GM19467 (cell line): ENCODE measurements around the gene PCDHGC5.

Experiments
- ATAC-seq: cut with Tn5 transposase; IDR thresholded peaks from one replicate; pipeline ENCODE4 v1.9.1; 2021; ENCODE audit warnings: mild to moderate bottlenecking, moderate library complexity; ENCODE audit not compliant: unreplicated experiment

Gene PCDHGC5

DNA sequence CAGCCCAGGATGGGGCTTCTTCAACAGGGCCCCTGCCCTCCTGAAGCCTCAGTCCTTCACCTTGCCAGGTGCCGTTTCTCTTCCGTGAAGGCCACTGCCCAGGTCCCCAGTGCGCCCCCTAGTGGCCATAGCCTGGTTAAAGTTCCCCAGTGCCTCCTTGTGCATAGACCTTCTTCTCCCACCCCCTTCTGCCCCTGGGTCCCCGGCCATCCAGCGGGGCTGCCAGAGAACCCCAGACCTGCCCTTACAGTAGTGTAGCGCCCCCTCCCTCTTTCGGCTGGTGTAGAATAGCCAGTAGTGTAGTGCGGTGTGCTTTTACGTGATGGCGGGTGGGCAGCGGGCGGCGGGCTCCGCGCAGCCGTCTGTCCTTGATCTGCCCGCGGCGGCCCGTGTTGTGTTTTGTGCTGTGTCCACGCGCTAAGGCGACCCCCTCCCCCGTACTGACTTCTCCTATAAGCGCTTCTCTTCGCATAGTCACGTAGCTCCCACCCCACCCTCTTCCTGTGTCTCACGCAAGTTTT, 23.6 kb downstream of the PCDHGC5 start:
- no peak for ATAC-seq

DNA sequence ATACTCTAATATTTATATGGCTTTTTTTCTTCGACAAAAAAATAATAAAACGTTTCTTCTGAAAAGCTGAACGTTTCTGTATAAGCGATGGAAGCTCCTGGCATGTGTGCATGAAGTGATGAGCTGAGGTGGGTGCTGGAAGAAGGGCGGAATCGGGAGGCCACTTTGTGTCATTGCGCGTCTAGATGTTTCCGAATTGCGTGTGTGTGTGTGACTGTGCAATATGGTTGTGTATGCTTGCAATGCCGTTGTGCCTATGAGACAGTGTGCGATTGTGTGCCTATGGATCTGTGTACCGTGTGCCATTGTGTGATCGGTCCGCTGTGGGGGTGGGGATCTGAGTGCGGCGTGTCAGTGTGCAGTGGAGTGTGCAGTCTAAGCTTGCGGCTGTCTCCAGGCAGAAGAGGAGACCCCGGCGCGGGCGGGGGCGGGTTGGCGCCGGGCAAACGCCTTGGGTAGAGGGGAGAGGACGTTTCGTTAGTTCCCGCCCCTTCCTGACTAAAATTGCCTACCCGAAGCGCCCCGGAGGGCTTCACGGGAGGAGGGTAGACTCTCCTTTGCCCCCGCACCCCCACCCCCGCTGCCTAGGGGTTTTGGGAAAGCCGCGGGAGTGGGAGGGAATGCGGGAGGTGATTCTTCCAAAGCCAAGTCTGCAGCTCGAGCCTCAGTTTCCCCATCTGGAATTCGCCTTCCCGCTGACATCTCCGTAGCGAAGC, 24.2 kb downstream of the PCDHGC5 start:
- no peak for ATAC-seq

DNA sequence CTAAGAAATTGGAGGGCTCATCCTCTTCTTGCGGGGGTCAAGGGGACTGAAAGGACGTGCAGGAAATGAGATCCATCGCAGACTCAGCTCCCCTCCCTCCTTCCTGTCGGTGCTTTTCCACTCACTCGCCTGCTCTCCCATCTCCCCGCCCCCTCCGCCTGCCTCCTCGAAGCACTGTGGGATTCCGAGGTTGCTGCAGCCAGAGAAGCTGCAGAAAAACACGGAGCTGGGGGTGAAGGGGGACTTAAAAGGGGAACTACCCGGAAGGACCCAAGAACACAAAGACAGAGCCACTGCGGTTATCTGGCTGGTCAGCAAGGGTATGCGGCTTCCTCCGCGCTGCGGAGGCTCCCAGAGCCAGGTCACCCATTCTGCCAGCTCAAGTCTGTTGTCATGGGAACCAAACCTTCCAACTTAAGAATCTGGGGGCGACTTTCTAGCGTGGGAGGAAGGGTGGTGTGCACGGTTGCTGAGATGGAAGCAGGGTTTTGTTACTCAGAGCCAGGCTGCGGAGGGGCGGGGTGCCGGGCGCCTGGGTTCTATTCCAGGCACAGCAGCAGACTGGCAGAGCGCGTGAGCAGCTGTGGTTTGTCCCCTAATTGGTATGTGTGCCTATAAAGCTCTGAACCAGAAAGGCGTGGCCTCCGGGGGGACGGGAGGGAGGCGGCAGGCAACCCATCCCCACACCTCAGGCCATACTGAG, 24.9 kb downstream of the PCDHGC5 start:
- ATAC-seq, result no peak

DNA sequence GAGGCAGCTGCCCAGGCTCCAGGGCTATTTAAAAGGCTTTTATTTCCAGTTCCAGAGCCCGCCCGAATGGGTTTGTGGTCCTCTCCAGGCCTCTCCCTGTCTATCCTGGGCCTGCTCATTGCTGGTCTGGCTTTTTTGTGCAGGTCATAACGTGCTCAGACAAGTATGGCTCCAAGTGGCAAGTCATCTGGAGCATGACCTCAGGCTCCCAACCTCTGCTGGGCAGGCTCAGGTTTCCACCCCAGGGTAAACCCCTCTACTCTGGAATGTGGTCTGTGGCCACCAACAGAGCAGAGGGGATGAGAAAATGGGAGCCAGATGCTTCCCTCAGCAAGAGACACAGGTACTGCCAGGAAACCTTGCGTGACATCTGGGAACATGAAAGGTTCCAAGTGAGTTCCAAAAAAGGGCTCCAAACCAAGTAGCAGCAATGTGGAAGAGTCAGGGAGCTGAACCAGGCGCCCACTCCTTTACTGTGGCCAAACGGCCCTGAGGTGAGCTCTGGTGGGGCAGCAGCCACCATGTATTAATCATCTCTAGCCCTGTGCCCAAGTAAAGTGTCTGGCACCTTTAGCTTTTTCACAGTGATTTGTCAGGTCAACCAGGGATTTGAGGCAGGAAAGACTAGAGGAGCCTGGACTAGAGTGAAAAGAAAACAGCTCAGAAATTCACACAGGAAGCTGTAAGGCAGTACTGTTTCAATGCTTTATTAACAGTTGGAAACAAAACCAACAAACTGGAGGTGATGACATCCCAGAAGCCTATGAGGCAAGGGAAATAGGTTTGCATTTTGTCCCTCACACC, 25.7 kb downstream of the PCDHGC5 start:
- ATAC-seq, result no peak

DNA sequence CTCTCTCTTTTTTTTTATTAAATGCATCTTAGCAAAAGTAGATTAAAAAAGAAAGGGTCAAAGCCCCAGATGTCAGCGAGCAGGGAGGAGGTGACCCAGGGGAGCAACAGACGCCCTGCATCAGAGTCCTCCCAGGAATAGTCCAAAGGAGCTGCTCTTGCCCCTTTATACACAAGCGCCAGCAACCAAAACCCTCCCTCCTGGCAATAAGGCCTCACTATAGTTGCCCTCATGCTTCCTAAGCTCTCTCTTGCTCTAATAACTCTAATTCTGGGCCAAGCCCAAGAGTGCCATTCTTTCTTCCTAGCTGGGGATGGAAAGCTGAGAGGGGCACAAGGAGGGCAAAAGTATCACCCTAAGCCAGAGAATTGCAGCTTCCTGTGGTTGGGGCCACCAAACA, 26.3 kb downstream of the PCDHGC5 start:
- ATAC-seq, result no peak

DNA sequence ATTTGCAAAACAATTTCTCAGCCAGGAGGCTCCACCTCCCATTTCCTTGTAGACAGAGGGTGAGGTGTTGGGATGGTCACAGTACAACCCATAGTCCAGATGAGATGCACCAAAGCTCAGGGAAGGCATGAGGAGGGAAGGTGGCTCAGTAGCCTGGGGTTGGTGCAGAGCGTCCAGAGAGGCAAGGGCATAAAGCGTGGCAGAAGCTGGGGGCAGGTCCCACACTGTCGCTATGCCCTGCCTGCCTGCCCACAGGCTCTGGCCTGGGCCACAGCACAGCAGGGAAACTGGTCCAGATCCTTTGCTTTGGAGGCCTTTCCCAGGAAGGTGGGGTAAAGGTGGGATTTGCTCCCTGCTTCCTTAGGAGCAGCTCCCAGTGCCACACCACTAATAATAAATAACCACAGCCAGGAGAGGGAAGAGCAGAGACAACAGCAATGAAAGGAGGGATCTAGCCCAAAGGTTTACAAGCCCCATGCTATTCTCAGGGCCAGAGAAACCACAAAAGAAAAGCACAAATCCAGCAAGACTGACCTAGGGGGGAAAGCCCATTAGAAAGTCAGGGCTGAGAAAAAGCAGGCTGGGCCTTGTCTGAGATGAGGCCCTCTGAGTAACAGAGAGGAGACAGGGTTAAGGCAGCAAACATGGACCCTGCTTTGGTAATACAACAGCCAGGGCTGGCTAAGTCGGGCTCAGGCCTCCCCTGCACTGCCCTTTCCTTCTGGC, 27.2 kb downstream of the PCDHGC5 start:
- ATAC-seq, result no peak

DNA sequence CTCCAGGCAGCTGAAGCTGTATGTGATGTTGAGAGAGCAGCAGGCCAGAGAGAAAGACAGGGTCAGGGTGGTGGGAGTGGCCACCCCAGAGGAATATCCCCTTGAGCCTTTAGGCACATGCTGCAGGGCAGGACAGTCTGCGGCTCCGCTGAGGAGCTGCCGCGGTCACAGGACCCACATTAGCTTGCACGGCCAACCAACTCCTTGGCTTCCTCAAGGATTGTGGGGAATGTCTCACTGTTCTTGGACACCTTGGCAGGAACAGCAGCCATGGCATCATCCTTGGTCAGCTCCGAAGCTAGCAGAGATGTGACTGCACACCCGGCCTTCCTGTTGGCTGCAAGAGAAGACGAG, 27.8 kb downstream of the PCDHGC5 start:
- no peak for ATAC-seq

DNA sequence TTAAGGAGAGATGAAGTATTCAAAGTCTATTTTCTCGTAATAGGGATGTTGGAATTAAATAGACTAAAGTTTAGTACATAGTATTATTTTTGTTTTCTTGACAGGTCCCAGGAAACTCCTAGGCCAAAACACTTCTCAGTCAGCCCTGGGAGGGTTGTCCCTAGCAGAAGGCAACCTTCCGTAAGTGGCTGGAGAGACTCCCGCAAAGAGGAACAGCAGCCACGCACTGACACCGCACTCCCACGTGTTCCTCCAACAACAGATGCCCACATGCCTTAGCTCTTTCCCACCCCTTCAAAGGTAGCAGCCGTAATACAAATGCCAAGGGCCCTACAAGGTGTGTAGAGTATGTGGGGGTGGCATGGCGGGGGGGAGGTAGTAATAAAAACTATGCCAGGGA, 28.4 kb downstream of the PCDHGC5 start:
- ATAC-seq, result no peak

DNA sequence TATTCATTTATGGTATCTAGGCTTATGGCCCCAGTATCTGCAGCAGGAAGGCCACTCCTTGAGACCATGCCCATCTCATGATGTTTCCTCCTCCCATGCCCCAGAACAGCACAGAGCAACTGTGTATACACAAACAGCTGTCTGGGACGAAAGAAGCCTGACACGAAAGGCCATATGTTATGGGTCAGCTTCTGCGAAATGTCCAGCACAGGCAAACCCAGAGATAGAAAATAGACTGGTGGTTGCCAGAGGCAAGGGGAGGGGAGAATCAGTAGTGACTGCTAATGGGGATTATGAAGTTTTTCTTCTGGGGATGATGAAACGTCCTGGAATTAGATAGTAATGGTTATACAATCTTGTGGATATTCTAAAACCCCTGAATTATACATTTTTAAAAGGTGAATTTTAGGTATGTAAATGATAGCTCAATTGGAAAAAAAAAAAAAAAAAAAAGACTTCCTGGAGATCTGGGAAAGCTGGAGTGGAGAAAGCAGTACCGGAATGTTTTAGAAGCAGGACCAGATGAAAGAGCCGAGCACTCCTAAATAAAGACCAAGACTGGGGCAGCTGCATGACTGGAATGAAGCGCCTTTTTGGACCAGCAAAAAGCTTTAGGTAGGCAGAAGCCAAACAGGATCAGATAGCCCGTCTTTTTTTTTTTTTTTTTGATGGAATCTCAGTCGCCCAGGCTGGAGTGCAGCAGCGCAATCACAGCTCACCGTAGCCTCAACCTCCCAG, 29.2 kb downstream of the PCDHGC5 start:
- no peak for ATAC-seq

DNA sequence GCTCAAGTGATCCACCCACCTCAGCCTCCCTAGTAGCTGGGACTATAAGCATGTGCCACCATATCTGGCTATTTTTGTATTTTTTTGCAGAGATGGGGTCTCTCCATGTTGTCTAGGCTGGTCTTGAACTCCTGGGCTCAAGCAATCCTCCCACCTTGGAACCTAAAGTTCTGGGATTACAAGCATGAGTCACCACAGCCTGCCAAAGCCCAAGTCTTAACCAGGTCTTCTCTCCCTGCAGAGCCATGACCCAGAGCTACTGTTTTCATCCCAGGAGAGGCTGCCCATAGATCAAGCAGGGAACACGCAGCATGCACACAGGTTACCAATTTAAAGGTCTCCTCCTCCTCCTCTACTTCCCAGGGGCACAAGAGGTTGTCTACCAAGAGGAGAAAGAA, 29.7 kb downstream of the PCDHGC5 start:
- no peak for ATAC-seq

DNA sequence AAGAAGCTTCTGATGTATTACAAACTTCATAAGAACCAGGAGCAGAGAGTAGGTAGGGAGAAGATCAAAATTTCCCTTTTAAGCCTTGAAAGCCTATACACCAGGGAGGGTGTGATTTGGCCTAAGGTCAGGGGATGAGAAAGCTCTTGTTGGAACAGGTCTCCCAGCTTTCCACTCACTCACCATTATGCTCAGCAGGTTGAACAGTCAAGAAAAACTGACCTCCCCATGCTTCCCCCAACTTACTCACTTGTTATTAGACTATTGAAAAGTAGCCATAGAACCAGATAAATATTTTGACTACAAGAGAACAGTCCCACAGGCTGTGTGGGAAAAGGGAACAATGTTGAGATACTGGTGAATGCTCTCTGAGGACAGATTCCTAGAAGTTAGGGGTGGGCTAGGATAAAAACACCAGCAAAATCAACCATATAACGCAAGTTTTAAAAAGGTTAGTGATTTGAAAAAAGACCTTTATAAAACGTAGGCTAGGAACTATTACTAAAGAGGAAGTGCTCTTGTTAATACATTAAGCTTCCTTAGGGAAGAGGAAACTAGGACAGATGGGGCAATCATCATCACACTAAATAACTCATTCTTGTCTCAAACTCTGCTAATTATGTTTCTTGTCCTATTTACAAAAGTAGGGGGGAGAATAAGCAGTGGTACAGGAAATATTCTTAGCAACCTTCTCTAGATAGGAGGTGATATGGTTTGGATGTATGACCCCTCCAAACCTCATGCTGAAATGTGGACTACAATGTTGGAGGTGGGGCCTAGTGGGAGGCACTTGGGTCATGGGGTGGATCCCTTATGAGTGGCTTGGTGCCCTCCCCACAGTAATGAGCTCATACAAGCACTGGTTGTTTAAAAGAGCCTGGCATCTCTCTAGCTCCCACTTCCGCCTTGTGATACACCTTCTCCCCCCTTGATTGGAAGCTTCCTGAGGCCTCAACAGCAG, 31.0 kb downstream of the PCDHGC5 start:
- no peak for ATAC-seq

DNA sequence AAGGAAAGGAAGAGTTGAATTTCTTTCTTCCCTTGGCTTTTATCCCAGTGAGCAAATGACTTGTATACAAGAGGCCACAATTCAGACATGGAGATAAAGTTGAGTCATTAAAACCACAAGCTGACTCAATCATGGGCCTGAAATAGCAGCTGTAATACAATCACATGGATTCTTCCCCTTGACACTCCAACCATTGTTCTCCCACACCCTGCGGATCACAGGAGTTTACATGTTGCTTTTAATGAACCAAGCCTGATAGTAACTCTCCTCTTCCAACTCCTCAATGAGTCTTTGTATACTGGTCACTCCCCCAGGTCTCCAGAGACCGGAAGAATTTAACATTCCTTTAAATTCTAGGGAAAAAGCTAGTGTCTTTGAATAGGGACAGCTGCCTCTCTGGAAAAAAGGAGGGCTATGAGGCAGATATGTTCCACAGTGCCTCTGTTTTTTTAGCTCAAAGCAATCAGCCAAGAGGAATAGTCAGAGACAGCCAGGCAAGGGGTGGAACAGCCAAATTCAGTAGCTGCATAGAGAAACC, 32.4 kb downstream of the PCDHGC5 start:
- ATAC-seq, result no peak

DNA sequence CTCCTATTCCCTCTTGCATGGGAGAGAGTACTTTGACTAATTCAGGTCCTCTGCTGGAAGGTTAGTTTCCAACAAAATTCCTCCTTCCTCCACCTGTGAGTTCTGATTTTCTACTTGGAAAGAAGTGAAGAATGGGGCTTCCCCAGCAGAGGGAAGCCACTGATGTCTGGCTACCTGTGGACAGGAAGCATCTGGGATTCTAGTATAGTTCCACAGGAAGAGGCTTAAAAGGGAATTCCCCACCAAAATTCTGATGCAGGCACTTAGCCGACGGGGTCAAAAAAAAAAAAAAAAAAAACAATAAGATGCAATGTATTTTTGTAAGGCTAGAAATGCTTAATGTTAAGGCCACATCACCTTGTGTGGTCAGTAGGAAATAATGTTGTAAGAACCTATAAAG, 33.4 kb downstream of the PCDHGC5 start:
- no peak for ATAC-seq

DNA sequence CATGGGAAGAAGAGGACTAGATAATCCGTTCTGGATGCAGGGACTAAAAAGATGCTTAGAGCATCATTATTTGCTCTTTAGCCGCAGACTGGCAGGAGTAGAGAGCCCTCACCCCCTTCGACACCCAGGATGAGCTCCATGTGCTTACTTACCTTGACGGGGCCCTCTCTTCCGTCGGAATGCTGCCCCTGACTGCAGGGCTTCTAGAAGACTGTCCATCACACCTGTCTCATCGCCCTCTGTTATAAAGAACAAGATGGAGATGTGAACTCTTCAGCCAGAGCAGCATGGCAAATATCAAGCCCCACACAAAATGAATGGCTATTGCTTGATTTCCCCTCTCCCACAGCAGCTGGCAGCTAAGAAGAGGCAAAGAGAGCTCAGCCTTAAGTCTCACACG, 35.1 kb downstream of the PCDHGC5 start:
- no peak for ATAC-seq

DNA sequence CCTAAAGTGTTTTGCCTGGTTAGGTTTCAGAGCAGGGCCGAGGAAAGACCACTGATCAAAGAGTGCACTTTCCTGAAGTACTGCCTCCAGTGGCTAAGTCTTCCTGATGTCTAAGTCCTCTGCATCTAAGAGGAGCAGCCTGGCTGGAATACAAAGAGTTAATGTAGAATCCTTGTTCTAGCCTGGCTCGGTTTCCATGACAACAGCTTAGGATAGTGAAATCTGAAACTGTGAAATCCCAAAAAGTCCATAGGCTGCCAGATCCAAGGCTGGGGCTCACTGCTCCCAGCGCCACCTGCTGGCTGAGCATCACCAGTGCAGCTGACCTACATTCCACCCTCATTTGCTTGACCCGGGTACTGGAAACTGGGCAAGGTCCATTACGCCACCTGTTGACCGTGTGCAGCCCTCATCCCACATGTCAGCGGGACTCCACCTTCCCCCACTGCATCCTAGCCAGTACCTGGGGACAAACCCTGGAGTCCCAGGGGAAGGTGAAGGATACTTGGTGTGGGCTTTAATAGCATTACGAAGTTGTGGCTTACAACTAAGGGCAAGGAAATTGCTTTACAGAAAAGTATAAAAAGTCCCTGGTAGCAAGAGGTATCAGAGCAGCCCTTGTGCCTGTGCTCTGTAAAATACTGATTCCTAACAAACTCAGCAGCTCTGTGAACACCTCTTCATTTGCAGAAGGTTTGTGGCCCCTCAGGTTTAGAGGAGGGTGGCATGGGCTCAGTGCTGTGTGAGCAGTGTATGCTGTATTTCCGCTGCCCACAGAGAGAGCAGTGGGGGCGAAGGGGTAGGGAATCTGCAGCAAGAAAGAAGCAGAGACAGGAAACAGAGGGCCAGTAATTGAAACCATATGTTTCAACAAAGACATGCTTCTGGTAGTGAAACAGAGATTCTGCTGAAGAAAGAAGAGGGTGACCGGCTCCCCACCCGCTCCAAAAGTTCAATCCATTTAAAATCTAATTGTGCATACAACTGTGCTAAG, 36.0 kb downstream of the PCDHGC5 start:
- peak; percentile 75 for ATAC-seq

DNA sequence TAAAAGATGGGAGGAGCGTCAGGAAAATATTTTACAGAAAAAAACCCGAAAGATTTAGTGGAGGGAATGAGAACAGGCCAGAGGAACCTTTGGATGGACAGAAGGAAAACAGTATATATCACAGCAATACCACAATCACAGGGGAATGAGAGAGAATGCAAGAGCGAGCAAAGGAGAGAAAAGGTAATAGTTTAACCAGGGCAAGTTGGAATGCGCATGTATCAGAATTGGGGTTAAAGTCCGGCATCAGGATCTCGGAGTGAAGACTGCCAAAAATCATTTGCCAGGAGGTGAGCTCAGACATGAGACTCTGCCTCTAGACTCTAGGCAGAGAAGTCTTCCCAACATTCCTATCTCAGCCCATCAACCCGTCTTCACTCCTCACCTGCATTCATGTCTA, 36.8 kb downstream of the PCDHGC5 start:
- ATAC-seq, result no peak

DNA sequence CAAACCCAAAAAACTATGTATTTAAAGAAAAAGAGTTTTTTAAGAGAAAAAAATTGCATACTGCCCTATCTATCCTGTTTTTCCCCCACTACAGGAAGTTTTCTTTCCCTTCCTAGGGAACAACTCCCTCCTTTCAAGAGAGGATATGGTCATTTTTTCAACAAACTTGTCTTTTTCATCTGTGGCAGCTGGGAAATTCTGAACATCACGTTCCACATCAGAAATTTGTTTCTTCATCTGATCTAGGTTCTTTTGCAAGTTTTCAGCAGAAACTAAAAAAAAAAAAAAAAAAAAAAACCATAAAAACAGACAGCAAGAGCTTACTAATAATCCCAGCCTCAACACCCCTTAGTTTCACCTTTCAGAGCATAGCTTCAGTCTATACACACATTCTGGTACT, 38.5 kb downstream of the PCDHGC5 start:
- no peak for ATAC-seq
